Spleen (tissue), 7 donors: Measurements from ENCODE around the gene FRMD1.

ENCODE experiments used
- CTCF ChIP-seq, 11 experiments: fragments of 200-600 bp in 7 of 11; fragments of 450-650 bp in 4 of 11; sonication (generic) in 4 of 11; IDR thresholded peaks in 8 of 11; conservative IDR thresholded peaks in 3 of 11; 1 replicate in 7 of 11; 2 replicates in 4 of 11; pipeline versions ENCODE4 v1.4.0 to v1.8.0; 2016 to 2021; ENCODE audit warnings: antibody characterized with exemption in 11 of 11, inconsistent platforms in 4 of 11, mild to moderate bottlenecking in 1 of 11
- POLR2A ChIP-seq, 3 donors: fragments of 450-650 bp; IDR thresholded peaks; one replicate each; pipeline ENCODE4 v1.5.1; 2017; ENCODE audit warnings: antibody characterized with exemption in 3 of 3, mild to moderate bottlenecking in 1 of 3
- POLR2AphosphoS5 ChIP-seq, 3 donors: sonication (generic); formaldehyde crosslinking; IDR thresholded peaks; one replicate each; pipeline ENCODE4 v1.5.1; 2017; ENCODE audit warnings: antibody characterized with exemption in 3 of 3
- donor health status: DM: no; HTN: no; CAD: no; lungs with moderate emphysema.
- donor health status: DM: no; HTN: no; CAD: no.
- donor health status: DM: no; HTN: no; CAD: no.

DNA sequence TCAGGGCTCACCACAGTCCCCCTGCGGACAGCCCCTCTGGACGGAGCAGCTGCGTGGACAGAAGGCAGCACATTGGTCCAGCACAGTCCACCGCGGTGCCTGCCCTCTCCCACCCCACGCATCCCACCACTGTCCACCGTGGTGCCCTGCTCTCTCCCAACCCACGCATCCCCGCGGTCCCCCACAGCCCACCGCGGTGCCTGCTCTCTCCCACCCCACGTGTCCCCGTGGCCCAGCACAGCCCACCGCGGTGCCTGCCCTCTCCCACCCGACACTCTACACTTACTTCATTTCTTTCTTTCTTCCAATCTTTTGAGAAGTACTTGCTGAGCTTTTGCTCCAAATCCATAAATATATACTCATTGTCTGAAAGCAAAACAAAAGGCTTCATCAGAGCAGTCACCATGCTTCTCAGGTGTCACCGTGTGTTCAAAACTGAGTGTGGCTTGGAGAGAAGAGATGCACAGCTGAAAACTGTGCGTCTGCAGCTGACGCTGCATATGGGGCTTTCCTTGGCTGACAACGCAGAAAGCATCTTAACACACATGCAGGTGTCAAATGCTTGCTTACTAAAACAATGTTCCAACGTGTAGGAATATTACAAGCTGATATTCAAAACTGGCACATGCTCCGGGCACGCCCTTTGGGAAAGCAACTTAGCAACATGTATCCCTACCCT is 11.8 kb downstream of the FRMD1 start:
- TF ChIP-seq POLR2A (IDR thresholded peaks at IDR 0.05): no peak
- TF ChIP-seq CTCF (IDR thresholded peaks at IDR 0.05 in 8 of 11, conservative IDR thresholded peaks at IDR 0.05 in 3 of 11): no peak
- TF ChIP-seq POLR2AphosphoS5 (IDR thresholded peaks at IDR 0.05): no peak
